PC-3 (cell line): ENCODE measurements around the gene MED19. TPM values are rescaled to one million over a fixed set of nuclear protein-coding genes. Genes with fewer than 3 reads are reported as not detected.

ENCODE experiments used
- ATAC-seq: fragments of 200-7000 bp; cut with Tn5 transposase; 2 replicates; pipeline ENCODE4 v1.9.1; 2020; ENCODE audit warnings: mild to moderate bottlenecking, moderate library complexity
- BruUV-seq: library from RNA; stranded (reverse); fragments of 400-500 nt; replicated peaks from 2 replicates; lab custom pipeline; 2021; lab: Mats Ljungman, UMichigan
- CTCF ChIA-PET: fragments of 300-600 bp; sonication (Branson Sonifier 250); formaldehyde crosslinking; loops from one replicate; lab custom pipeline; 2022; ENCODE audit warnings: antibody characterized with exemption; lab: Charles Lee
- POLR2A ChIA-PET: fragments of 300-600 bp; sonication (Branson Sonifier 250); formaldehyde crosslinking; loops from one replicate; lab custom pipeline; 2022; ENCODE audit warnings: antibody characterized with exemption; ENCODE audit not compliant: unreplicated experiment; lab: Charles Lee
- DNase-seq: peaks from one replicate; pipeline ENCODE4 v3.0.0-alpha.2; 2015
- H2AFZ ChIP-seq: fragments of 300-600 bp; sonication (generic); 2 replicates; pipeline ENCODE4 v1.6.0; 2016; ENCODE audit warnings: antibody characterized with exemption, low read length
- H3F3A ChIP-seq: fragments of 300-600 bp; sonication (generic); one replicate; pipeline ENCODE4 v1.6.0; 2017; ENCODE audit warnings: antibody characterized with exemption, low read length, control low read depth, mild to moderate bottlenecking; ENCODE audit not compliant: unreplicated experiment
- H3K27ac ChIP-seq: fragments of 300-600 bp; sonication (generic); 2 replicates; pipeline ENCODE4 v1.5.1; 2016; ENCODE audit warnings: mild to moderate bottlenecking, low read length
- H3K27me3 ChIP-seq: fragments of 300-600 bp; sonication (generic); 2 replicates; pipeline ENCODE4 v1.6.1; 2016; ENCODE audit warnings: low read length, mixed read lengths
- H3K36me3 ChIP-seq: fragments of 300-600 bp; sonication (generic); 2 replicates; pipeline ENCODE4 v1.6.1; 2016; ENCODE audit warnings: low read depth, mixed run types, low read length, mixed read lengths
- H3K4me1 ChIP-seq: fragments of 300-600 bp; sonication (generic); 2 replicates; pipeline ENCODE4 v1.5.1; 2016; ENCODE audit warnings: low read length; ENCODE audit not compliant: insufficient read depth
- H3K4me2 ChIP-seq: fragments of 300-600 bp; sonication (generic); 2 replicates; pipeline ENCODE4 v1.6.0; 2016; ENCODE audit warnings: low read length
- H3K4me3 ChIP-seq: fragments of 300-600 bp; sonication (generic); 2 replicates; pipeline ENCODE4 v1.5.1; 2016; ENCODE audit warnings: mild to moderate bottlenecking, low read length, mixed read lengths
- H3K79me2 ChIP-seq: fragments of 300-600 bp; sonication (generic); 2 replicates; pipeline ENCODE4 v1.6.1; 2017; ENCODE audit warnings: low read length, mixed read lengths
- H3K9ac ChIP-seq: fragments of 300-600 bp; sonication (generic); 2 replicates; pipeline ENCODE4 v1.6.0; 2016; ENCODE audit warnings: mild to moderate bottlenecking, low read length
- H3K9me2 ChIP-seq: fragments of 300-600 bp; sonication (generic); replicated peaks from 2 replicates; pipeline ENCODE4 v1.6.1; 2016; ENCODE audit warnings: mixed run types, low read length, mixed read lengths
- H3K9me3 ChIP-seq: fragments of 300-600 bp; sonication (generic); 2 replicates; pipeline ENCODE4 v1.6.1; 2016; ENCODE audit warnings: low read length, mixed read lengths
- H4K20me1 ChIP-seq: fragments of 300-600 bp; sonication (generic); 2 replicates; pipeline ENCODE4 v1.6.1; 2016; ENCODE audit warnings: low read length, mixed read lengths
- EZH2 ChIP-seq: fragments of 300-600 bp; sonication (generic); IDR thresholded peaks from one replicate; pipeline ENCODE4 v1.6.1; 2017; ENCODE audit warnings: antibody characterized with exemption, mild to moderate bottlenecking, low read length; ENCODE audit not compliant: unreplicated experiment
- EZH2phosphoT487 ChIP-seq: fragments of 300-600 bp; sonication (generic); IDR thresholded peaks from 2 replicates; pipeline ENCODE4 v1.6.1; 2018; ENCODE audit warnings: mild to moderate bottlenecking, antibody characterized with exemption, low read length, borderline replicate concordance
- intact Hi-C: fragments of 100-400 bp; cut with micrococcal nuclease; formaldehyde crosslinking; loops from 2 replicates; pipeline ENCODE4 v1.9.0; 2023
- total RNA-seq: library from RNA; depleted of rRNA; stranded (reverse); fragments of >200 nt; gene quantifications from 2 replicates; pipeline ENCODE4 v1.2.3, GENCODE V29; 2014
- TF ChIP-seq, protein P1 (sequence below): fragments of 300-600 bp; sonication (generic); conservative IDR thresholded peaks from 2 replicates; pipeline ENCODE4 v1.5.1; 2017; ENCODE audit warnings: antibody characterized with exemption, low read depth, mild to moderate bottlenecking, low read length

The MED19 gene
- total RNA-seq, 1 experiment from 2014 or later: 41.8 TPM

GRCh38 chr11:57667736-57668433 lies 44.1 kb downstream of the MED19 start, which contains the start of gene ZDHHC5:
ZDHHC5 (plus strand) TSS chr11:57668114; CDS start chr11:57673091, 4,977 bp downstream.
- Histone ChIP-seq H3K4me3 (peak within 1 kb of the TSS; percentile 97), H3K4me1 (peaks cover 16% of the 10 kb centered on the region), H3K79me2 (peaks cover 49% of the 10 kb centered on the region), H4K20me1 (peaks cover 9% of the 10 kb centered on the region; the same call in 1 of the 2 replicates), H3K4me2 (peak within 1 kb of the TSS; percentile 94), H3K9me2 (no peaks in the 10 kb centered on the region), H3K9ac (peak within 1 kb of the TSS; percentile 93), H3K9me3 (no peaks in the 10 kb centered on the region), H2AFZ (peak within 1 kb of the TSS; percentile 80), H3K36me3 (peaks cover 12% of the 10 kb centered on the region), H3F3A (no peaks in the 10 kb centered on the region), H3K27me3 (no peaks in the 10 kb centered on the region), H3K27ac (peak within 1 kb of the TSS; percentile 88)
- BruUV-seq: no TSS peak
- intact Hi-C loops: loop anchor here (1.0 to 2.0 kb wide), 6 partner anchors 11 to 910 kb away; partner anchors contain the start of genes CLP1, MED19, SELENOH and SSRP1
- CTCF ChIA-PET: interaction anchor here (0.5 kb wide), 1 partner anchor 418 kb away, joined by 4 read pairs; no protein-coding TSS in a partner anchor
- TF ChIP-seq, protein P1, sequence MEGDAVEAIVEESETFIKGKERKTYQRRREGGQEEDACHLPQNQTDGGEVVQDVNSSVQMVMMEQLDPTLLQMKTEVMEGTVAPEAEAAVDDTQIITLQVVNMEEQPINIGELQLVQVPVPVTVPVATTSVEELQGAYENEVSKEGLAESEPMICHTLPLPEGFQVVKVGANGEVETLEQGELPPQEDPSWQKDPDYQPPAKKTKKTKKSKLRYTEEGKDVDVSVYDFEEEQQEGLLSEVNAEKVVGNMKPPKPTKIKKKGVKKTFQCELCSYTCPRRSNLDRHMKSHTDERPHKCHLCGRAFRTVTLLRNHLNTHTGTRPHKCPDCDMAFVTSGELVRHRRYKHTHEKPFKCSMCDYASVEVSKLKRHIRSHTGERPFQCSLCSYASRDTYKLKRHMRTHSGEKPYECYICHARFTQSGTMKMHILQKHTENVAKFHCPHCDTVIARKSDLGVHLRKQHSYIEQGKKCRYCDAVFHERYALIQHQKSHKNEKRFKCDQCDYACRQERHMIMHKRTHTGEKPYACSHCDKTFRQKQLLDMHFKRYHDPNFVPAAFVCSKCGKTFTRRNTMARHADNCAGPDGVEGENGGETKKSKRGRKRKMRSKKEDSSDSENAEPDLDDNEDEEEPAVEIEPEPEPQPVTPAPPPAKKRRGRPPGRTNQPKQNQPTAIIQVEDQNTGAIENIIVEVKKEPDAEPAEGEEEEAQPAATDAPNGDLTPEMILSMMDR: peak; percentile 39; the same call in 1 of the 2 replicates
- no peak for TF ChIP-seq EZH2
- TF ChIP-seq EZH2phosphoT487: peak; percentile 92
- DNase-seq (peak; percentile 99), ATAC-seq (peak; percentile 87)
- POLR2A ChIA-PET: no interaction called here

- Histone ChIP-seq H3K4me2 (peak overlapping the region; percentile 94), H3K27me3 (no peaks in the 10 kb centered on the region), H4K20me1 (peaks cover 9% of the 10 kb centered on the region; the same call in 1 of the 2 replicates), H3K4me1 (peaks cover 16% of the 10 kb centered on the region), H3F3A (no peaks in the 10 kb centered on the region), H2AFZ (peak overlapping the region; percentile 80), H3K27ac (peak overlapping the region; percentile 88), H3K9me2 (no peaks in the 10 kb centered on the region), H3K79me2 (peaks cover 43% of the 10 kb centered on the region), H3K9me3 (no peaks in the 10 kb centered on the region), H3K36me3 (peaks cover 5% of the 10 kb centered on the region), H3K9ac (peak overlapping the region; percentile 93), H3K4me3 (peak overlapping the region; percentile 97)
- ChIA-PET POLR2A (no interaction called here), CTCF (interaction anchor here (0.6 kb wide), 1 partner anchor 133 kb away, joined by 3 read pairs; no protein-coding TSS in a partner anchor)
- peak; percentile 98 for DNase-seq
- intact Hi-C loops: loop anchor here (1.0 to 2.0 kb wide), 6 partner anchors 10 to 911 kb away; partner anchors contain the start of genes CLP1, MED19, SELENOH and SSRP1
- peak; percentile 67 for ATAC-seq
- no TSS peak for BruUV-seq
- TF ChIP-seq, protein P1: no peak
- TF ChIP-seq EZH2phosphoT487 (no peak), EZH2 (no peak)
Observed at GRCh38 chr11:57667117-57667735, 44.8 kb downstream of the MED19 start.
